HEK293 (cell line): ENCODE measurements around the gene TEX52.

ENCODE experiments used
- EGR2 ChIP-seq: fragments of 450-650 bp; formaldehyde crosslinking; IDR thresholded peaks from 2 replicates; pipeline ENCODE4 v1.5.1; 2016; ENCODE audit warnings: low read depth, missing biosample characterization, missing genetic modification characterization
- MZF1 ChIP-seq: fragments of 450-650 bp; formaldehyde crosslinking; IDR thresholded peaks from 2 replicates; pipeline ENCODE4 v1.5.1; 2017; ENCODE audit warnings: missing biosample characterization, missing genetic modification characterization, borderline replicate concordance
- ZBTB21 ChIP-seq: fragments of 450-650 bp; formaldehyde crosslinking; IDR thresholded peaks from 2 replicates; pipeline ENCODE4 v1.5.1; 2017; ENCODE audit warnings: missing biosample characterization, missing genetic modification characterization
- ZNF121 ChIP-seq: fragments of 450-650 bp; formaldehyde crosslinking; IDR thresholded peaks from 2 replicates; pipeline ENCODE4 v1.5.1; 2016; ENCODE audit warnings: missing biosample characterization, missing genetic modification characterization
- ZNF248 ChIP-seq: fragments of 450-650 bp; formaldehyde crosslinking; IDR thresholded peaks from 2 replicates; pipeline ENCODE4 v1.5.1; 2017; ENCODE audit warnings: missing biosample characterization, missing genetic modification characterization
- ZNF274 ChIP-seq, 2 experiments: fragments of 200-500 bp in 1 of 2; fragments of 450-650 bp in 1 of 2; sonication (Bioruptor generic) in 1 of 2; formaldehyde crosslinking in 1 of 2; IDR thresholded peaks; 2 replicates each; pipeline versions ENCODE4 v1.5.1 to v1.6.1; 2014 to 2016; ENCODE audit warnings: borderline replicate concordance in 1 of 2, inconsistent platforms in 1 of 2, low read length in 1 of 2, missing biosample characterization in 1 of 2, missing genetic modification characterization in 1 of 2
- ZNF549 ChIP-seq: fragments of 450-650 bp; IDR thresholded peaks from 2 replicates; pipeline ENCODE4 v1.5.1; 2018; ENCODE audit warnings: missing biosample characterization, missing genetic modification characterization, mild to moderate bottlenecking, inconsistent platforms, moderate library complexity
- ZNF610 ChIP-seq: fragments of 450-650 bp; formaldehyde crosslinking; IDR thresholded peaks from 2 replicates; pipeline ENCODE4 v1.5.1; 2016; ENCODE audit warnings: missing biosample characterization, missing genetic modification characterization, borderline replicate concordance
- ZNF792 ChIP-seq: fragments of 450-650 bp; formaldehyde crosslinking; IDR thresholded peaks from 2 replicates; pipeline ENCODE4 v1.5.1; 2016; ENCODE audit warnings: missing biosample characterization, missing genetic modification characterization
- TF ChIP-seq, protein P1 (sequence below): fragments of 450-650 bp; formaldehyde crosslinking; IDR thresholded peaks from 2 replicates; pipeline ENCODE4 v1.5.1; 2016; ENCODE audit warnings: missing biosample characterization, missing genetic modification characterization
- TF ChIP-seq, protein P2 (sequence below): fragments of 450-650 bp; formaldehyde crosslinking; IDR thresholded peaks from 2 replicates; pipeline ENCODE4 v1.5.1; 2016; ENCODE audit warnings: missing biosample characterization, missing genetic modification characterization
- TF ChIP-seq, protein P3 (sequence below): fragments of 450-650 bp; formaldehyde crosslinking; optimal IDR thresholded peaks from 2 replicates; pipeline ENCODE3; 2016; ENCODE audit warnings: missing biosample characterization, mild to moderate bottlenecking, missing genetic modification characterization
- TF ChIP-seq, protein P4 (sequence below): fragments of 450-650 bp; IDR thresholded peaks from 2 replicates; pipeline ENCODE4 v1.5.1; 2018; ENCODE audit warnings: missing biosample characterization, missing genetic modification characterization
- TF ChIP-seq, protein P5 (sequence below): fragments of 450-650 bp; formaldehyde crosslinking; IDR thresholded peaks from 2 replicates; pipeline ENCODE4 v1.5.1; 2016; ENCODE audit warnings: missing biosample characterization, missing genetic modification characterization

DNA sequence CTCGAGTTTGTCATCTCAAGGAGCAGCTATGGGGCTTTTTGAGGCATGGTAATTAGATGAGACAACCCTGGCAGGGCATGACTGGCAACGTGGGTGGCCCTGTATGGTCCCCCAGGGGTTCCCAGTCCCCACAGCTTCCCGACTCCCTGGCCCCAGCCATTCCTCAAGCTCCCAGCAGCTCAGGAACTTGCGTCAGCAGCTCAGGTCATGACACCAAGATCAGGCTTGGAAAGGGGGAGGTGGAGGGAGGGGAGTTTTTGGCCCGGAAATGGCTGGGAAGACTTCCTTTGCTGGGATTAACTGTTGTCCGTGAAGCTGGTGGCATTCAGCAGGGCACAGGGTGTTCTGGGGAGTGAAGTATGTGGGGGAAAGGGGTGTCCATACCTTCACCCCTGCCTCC, 11.6 kb downstream of the TEX52 start:
- TF ChIP-seq, protein P1, sequence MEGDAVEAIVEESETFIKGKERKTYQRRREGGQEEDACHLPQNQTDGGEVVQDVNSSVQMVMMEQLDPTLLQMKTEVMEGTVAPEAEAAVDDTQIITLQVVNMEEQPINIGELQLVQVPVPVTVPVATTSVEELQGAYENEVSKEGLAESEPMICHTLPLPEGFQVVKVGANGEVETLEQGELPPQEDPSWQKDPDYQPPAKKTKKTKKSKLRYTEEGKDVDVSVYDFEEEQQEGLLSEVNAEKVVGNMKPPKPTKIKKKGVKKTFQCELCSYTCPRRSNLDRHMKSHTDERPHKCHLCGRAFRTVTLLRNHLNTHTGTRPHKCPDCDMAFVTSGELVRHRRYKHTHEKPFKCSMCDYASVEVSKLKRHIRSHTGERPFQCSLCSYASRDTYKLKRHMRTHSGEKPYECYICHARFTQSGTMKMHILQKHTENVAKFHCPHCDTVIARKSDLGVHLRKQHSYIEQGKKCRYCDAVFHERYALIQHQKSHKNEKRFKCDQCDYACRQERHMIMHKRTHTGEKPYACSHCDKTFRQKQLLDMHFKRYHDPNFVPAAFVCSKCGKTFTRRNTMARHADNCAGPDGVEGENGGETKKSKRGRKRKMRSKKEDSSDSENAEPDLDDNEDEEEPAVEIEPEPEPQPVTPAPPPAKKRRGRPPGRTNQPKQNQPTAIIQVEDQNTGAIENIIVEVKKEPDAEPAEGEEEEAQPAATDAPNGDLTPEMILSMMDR (tag by site-specific recombination), result no peak
- TF ChIP-seq, protein P2, sequence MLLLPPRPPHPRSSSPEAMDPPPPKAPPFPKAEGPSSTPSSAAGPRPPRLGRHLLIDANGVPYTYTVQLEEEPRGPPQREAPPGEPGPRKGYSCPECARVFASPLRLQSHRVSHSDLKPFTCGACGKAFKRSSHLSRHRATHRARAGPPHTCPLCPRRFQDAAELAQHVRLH, result no peak
- TF ChIP-seq, protein P3, sequence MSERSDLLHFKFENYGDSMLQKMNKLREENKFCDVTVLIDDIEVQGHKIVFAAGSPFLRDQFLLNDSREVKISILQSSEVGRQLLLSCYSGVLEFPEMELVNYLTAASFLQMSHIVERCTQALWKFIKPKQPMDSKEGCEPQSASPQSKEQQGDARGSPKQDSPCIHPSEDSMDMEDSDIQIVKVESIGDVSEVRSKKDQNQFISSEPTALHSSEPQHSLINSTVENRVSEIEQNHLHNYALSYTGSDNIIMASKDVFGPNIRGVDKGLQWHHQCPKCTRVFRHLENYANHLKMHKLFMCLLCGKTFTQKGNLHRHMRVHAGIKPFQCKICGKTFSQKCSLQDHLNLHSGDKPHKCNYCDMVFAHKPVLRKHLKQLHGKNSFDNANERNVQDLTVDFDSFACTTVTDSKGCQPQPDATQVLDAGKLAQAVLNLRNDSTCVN (tag by site-specific recombination), result no peak
- TF ChIP-seq ZNF248, result no peak
- no peak for TF ChIP-seq ZNF792 (tag by site-specific recombination)
- TF ChIP-seq, protein P4, sequence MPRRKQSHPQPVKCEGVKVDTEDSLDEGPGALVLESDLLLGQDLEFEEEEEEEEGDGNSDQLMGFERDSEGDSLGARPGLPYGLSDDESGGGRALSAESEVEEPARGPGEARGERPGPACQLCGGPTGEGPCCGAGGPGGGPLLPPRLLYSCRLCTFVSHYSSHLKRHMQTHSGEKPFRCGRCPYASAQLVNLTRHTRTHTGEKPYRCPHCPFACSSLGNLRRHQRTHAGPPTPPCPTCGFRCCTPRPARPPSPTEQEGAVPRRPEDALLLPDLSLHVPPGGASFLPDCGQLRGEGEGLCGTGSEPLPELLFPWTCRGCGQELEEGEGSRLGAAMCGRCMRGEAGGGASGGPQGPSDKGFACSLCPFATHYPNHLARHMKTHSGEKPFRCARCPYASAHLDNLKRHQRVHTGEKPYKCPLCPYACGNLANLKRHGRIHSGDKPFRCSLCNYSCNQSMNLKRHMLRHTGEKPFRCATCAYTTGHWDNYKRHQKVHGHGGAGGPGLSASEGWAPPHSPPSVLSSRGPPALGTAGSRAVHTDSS, result no peak
- no peak for TF ChIP-seq ZNF274 (IDR thresholded peaks at IDR 0.05; ENCODE audit: low read length)
- TF ChIP-seq ZNF274 (tag by site-specific recombination; IDR thresholded peaks at IDR 0.05; ENCODE audit: borderline replicate concordance), result no peak
- TF ChIP-seq EGR2 (tag by site-specific recombination), result no peak
- no peak for TF ChIP-seq ZNF121 (tag by site-specific recombination)
- TF ChIP-seq ZNF610 (tag by site-specific recombination), result no peak
- no peak for TF ChIP-seq MZF1 (tag by site-specific recombination)
- TF ChIP-seq ZBTB21 (tag by site-specific recombination), result no peak
- TF ChIP-seq, protein P5, sequence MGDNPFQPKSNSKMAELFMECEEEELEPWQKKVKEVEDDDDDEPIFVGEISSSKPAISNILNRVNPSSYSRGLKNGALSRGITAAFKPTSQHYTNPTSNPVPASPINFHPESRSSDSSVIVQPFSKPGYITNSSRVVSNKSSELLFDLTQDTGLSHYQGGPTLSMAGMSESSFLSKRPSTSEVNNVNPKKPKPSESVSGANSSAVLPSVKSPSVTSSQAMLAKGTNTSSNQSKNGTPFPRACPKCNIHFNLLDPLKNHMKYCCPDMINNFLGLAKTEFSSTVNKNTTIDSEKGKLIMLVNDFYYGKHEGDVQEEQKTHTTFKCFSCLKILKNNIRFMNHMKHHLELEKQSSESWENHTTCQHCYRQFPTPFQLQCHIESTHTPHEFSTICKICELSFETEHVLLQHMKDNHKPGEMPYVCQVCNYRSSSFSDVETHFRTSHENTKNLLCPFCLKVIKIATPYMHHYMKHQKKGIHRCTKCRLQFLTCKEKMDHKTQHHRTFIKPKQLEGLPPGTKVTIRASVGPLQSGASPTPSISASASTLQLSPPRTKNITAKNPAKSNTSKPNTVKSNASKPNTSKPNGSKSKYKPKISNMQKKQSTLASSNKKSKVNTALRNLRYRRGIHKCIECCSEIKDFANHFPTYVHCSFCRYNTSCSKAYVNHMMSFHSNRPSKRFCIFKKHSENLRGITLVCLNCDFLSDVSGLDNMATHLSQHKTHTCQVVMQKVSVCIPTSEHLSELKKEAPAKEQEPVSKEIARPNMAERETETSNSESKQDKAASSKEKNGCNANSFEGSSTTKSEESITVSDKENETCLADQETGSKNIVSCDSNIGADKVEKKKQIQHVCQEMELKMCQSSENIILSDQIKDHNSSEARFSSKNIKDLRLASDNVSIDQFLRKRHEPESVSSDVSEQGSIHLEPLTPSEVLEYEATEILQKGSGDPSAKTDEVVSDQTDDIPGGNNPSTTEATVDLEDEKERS, result no peak
- no peak for TF ChIP-seq ZNF549 (tag by site-specific recombination)
